Subcutaneous adipose tissue (tissue), 4 donors: ENCODE data around the gene FBXL5. TPM values are rescaled to one million over a fixed set of nuclear protein-coding genes. Genes with fewer than 3 reads are reported as not detected.

ENCODE experiments used
- CTCF ChIP-seq: fragments of 450-650 bp; IDR thresholded peaks from one replicate; pipeline ENCODE4 v1.5.1; 2016; ENCODE audit warnings: low read depth, mild to moderate bottlenecking, control low read depth, antibody characterized with exemption, moderate library complexity
- total RNA-seq, 4 donors: library from RNA; depleted of rRNA; stranded (reverse); fragments of >200 nt; gene quantifications; one replicate each; pipeline ENCODE4 v1.1.0, GENCODE V29; 2016

FBXL5 gene
- total RNA-seq, 4 donors from 2014 or later: 175 to 234 (median 217) TPM

DNA sequence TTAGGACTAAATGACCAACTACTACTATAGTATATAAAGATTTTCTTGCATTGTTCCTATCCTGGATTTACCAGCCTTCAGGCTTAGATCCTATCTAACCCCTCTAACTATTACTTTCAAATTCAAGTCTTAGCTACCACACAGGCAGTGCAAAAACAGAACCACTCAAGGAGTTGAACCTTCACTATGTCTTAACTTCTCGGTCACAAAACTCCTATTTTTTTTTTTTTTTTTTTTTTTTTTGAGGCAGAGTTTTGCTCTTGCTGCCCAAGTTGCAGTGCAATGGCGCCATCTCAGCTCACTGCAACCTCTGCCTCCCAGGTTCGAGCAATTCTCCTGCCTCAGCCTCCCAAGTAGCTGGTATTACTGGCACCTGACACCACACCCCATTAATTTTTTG lies 20.2 kb upstream of the FBXL5 start:
- TF ChIP-seq CTCF: no peak

GRCh38 chr4:15674926-15675325 lies 19.8 kb upstream of the FBXL5 start:
- no peak for TF ChIP-seq CTCF

- no peak for TF ChIP-seq CTCF
These were observed 18.9 kb upstream of the FBXL5 start for GRCh38 chr4:15674046-15674445.

DNA sequence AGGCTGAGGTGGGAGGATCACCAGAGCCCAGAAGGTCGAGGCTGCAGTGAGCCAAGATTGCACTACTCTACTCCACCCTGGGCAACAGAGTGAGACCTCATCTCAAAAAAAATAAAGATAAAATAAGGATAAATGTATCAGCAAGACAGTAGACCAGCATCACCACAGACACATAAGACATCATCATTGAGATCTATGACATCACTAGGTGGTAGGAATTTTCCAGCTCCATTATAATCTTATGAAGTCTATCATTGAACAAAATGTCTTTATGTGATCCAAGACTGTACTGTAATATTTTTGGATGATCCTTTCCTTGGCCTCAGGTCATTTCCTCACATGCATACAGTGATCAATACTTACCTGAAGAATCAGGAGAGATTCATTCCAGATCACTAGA lies 18.2 kb upstream of the FBXL5 start:
- TF ChIP-seq CTCF: no peak

DNA sequence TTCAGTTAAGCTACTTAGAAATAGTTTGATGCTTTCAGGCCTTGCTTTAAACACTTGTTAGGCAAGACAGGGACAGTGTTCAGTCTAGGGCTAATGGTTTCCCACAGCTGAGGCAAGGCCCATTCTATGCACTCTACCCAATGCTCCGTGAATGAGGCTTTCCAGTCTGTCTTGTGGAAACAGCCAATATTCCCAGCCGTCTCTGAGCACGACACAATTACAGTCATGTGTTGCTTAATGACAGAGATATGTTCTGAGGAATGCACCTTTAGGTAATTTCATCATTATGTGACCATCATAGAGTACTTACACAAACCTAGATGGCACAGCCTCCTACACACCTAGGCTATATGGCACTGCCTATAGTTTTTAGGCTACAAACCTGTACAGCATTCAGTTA lies 16.9 kb upstream of the FBXL5 start:
- no peak for TF ChIP-seq CTCF

DNA sequence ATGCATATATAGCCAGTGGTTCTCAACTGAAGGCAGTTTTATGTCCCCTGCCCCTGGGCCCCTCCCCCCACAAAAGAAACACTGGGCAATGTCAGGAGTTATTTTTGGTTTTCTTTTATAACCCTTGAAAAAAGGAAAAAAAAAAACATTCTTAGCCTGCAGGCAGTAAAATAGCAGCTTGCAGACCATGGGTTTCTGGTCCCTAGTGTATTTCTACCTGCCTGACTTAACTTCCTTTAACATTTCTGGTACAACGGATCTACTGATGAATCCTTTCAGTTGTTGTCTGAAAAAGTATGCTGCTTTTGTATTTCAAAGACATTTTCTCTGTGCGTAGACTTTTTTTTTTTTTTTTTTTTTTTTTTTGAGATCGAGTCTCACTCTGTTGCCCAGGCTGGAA lies 15.4 kb upstream of the FBXL5 start:
- TF ChIP-seq CTCF: no peak

- TF ChIP-seq CTCF: no peak
These were observed 13.6 kb upstream of the FBXL5 start for GRCh38 chr4:15668566-15669435.
